H9 (cell line): ENCODE data around the gene PLPP2. TPM values are rescaled to one million over a fixed set of nuclear protein-coding genes. Genes with fewer than 3 reads are reported as not detected.
A peak's percentile ranks its signal among the peaks of the same experiment; 100 is the strongest.

Experiments used
- DNase-seq: peaks from one replicate; pipeline ENCODE4 v3.0.0-alpha.2; 2017
- H2AFZ ChIP-seq: one replicate; pipeline ENCODE4 v1.6.1; 2013; ENCODE audit warnings: mild to moderate bottlenecking, low read length, control low read depth, moderate library complexity
- H2AK5ac ChIP-seq: 2 replicates; pipeline ENCODE4 v1.6.1; 2013; ENCODE audit warnings: low read length, control low read depth, mixed read lengths; ENCODE audit not compliant: insufficient read length
- H2BK120ac ChIP-seq: one replicate; pipeline ENCODE4 v1.6.1; 2013; ENCODE audit warnings: low read depth, mild to moderate bottlenecking, low read length, control low read depth, inconsistent platforms; ENCODE audit not compliant: poor library complexity, severe bottlenecking
- H2BK12ac ChIP-seq: 2 replicates; pipeline ENCODE4 v1.6.1; 2013; ENCODE audit warnings: low read length, control low read depth, mixed read lengths, low read depth; ENCODE audit not compliant: insufficient read length
- H2BK15ac ChIP-seq: 2 replicates; pipeline ENCODE4 v1.6.1; 2013; ENCODE audit warnings: low read depth, low read length, control low read depth
- H2BK20ac ChIP-seq: one replicate; pipeline ENCODE4 v1.6.1; 2013; ENCODE audit warnings: low read depth, mild to moderate bottlenecking, low read length, control low read depth, inconsistent platforms; ENCODE audit not compliant: poor library complexity, severe bottlenecking
- H2BK5ac ChIP-seq: 2 replicates; pipeline ENCODE4 v1.6.1; 2013; ENCODE audit warnings: low read length, control low read depth, mixed read lengths; ENCODE audit not compliant: insufficient read length
- H3K14ac ChIP-seq: 2 replicates; pipeline ENCODE4 v1.6.1; 2013; ENCODE audit warnings: low read length, control low read depth; ENCODE audit not compliant: insufficient read depth
- H3K18ac ChIP-seq: 2 replicates; pipeline ENCODE4 v1.6.1; 2013; ENCODE audit warnings: low read depth, mild to moderate bottlenecking, mixed read lengths, low read length, control low read depth; ENCODE audit not compliant: insufficient read length
- H3K23ac ChIP-seq: 2 replicates; pipeline ENCODE4 v1.6.1; 2013; ENCODE audit warnings: low read length, control low read depth, mixed read lengths, low read depth; ENCODE audit not compliant: insufficient read length
- H3K23me2 ChIP-seq: 2 replicates; pipeline ENCODE4 v1.6.1; 2013; ENCODE audit warnings: low read depth, mild to moderate bottlenecking, mixed read lengths, low read length, control low read depth; ENCODE audit not compliant: insufficient read length, poor library complexity, severe bottlenecking
- H3K27ac ChIP-seq: 2 replicates; pipeline ENCODE4 v1.5.1; 2013; ENCODE audit warnings: low read length, control low read depth, mixed read lengths, low read depth; ENCODE audit not compliant: insufficient read length
- H3K27me3 ChIP-seq: 2 replicates; pipeline ENCODE4 v1.6.1; 2013; ENCODE audit warnings: low read length, control low read depth, inconsistent platforms; ENCODE audit not compliant: insufficient read depth
- H3K4ac ChIP-seq: 2 replicates; pipeline ENCODE4 v1.6.1; 2013; ENCODE audit warnings: low read depth, mild to moderate bottlenecking, control low read depth, inconsistent platforms, low read length, moderate library complexity
- H3K4me1 ChIP-seq: 2 replicates; pipeline ENCODE4 v1.6.1; 2013; ENCODE audit warnings: low read length, control low read depth, inconsistent platforms; ENCODE audit not compliant: insufficient read depth
- H3K4me2 ChIP-seq: 2 replicates; pipeline ENCODE4 v1.6.1; 2013; ENCODE audit warnings: low read length, control low read depth, mixed read lengths; ENCODE audit not compliant: insufficient read length, insufficient read depth
- H3K56ac ChIP-seq: 2 replicates; pipeline ENCODE4 v1.6.1; 2013; ENCODE audit warnings: low read depth, mild to moderate bottlenecking, mixed read lengths, low read length, control low read depth; ENCODE audit not compliant: insufficient read length
- H3K79me1 ChIP-seq: 2 replicates; pipeline ENCODE4 v1.6.1; 2013; ENCODE audit warnings: low read depth, mild to moderate bottlenecking, moderate library complexity, low read length, control low read depth, inconsistent platforms; ENCODE audit not compliant: insufficient read depth, poor library complexity, severe bottlenecking
- H3K79me2 ChIP-seq: 2 replicates; pipeline ENCODE4 v1.6.1; 2013; ENCODE audit warnings: low read length, control low read depth, inconsistent platforms; ENCODE audit not compliant: insufficient read depth
- H3K9ac ChIP-seq: 2 replicates; pipeline ENCODE4 v1.6.1; 2013; ENCODE audit warnings: low read length, control low read depth, mixed read lengths; ENCODE audit not compliant: insufficient read length; ENCODE audit errors: extremely low read depth
- H3K9me3 ChIP-seq: one replicate; pipeline ENCODE4 v1.6.1; 2013; ENCODE audit warnings: low read depth, low read length, inconsistent platforms; ENCODE audit not compliant: control insufficient read depth
- H3T11ph ChIP-seq: one replicate; pipeline ENCODE4 v1.6.1; 2013; ENCODE audit warnings: mild to moderate bottlenecking, low read length, control low read depth, inconsistent platforms
- H4K20me1 ChIP-seq: one replicate; pipeline ENCODE4 v1.6.1; 2013; ENCODE audit not compliant: control insufficient read depth, insufficient read length, insufficient read depth
- H4K5ac ChIP-seq: 2 replicates; pipeline ENCODE4 v1.6.1; 2013; ENCODE audit warnings: low read depth, mild to moderate bottlenecking, mixed read lengths, low read length, control low read depth; ENCODE audit not compliant: insufficient read length
- H4K8ac ChIP-seq: replicated peaks from 2 replicates; pipeline ENCODE4 v1.6.1; 2013; ENCODE audit warnings: low read length, control low read depth, mixed read lengths, low read depth; ENCODE audit not compliant: insufficient read length
- H4K91ac ChIP-seq: 2 replicates; pipeline ENCODE4 v1.6.1; 2013; ENCODE audit warnings: low read depth, mild to moderate bottlenecking, moderate library complexity, mixed read lengths, low read length, control low read depth; ENCODE audit not compliant: insufficient read length
- H3K27ac Mint-ChIP-seq, 3 experiments: 2 replicates in 2 of 3; 3 replicates in 1 of 3; pipeline ENCODE4 v1.8.0; 2020 to 2021; ENCODE audit warnings: mixed read lengths in 3 of 3, mild to moderate bottlenecking in 1 of 3, moderate library complexity in 1 of 3
- H3K27me3 Mint-ChIP-seq: 2 replicates; pipeline ENCODE4 v1.8.0; 2021; ENCODE audit warnings: low read depth, mild to moderate bottlenecking, moderate library complexity, mixed read lengths
- H3K36me3 Mint-ChIP-seq, 3 experiments: 2 replicates in 2 of 3; 3 replicates in 1 of 3; pipeline ENCODE4 v1.8.0; 2020 to 2021; ENCODE audit warnings: low read depth in 3 of 3, mixed read lengths in 3 of 3; ENCODE audit not compliant: insufficient read depth in 1 of 3
- H3K4me1 Mint-ChIP-seq, 2 experiments: 2 replicates each; pipeline ENCODE4 v1.8.0; 2020; ENCODE audit warnings: mixed read lengths in 2 of 2
- H3K4me3 Mint-ChIP-seq, 2 experiments: 2 replicates in 1 of 2; 3 replicates in 1 of 2; pipeline ENCODE4 v1.8.0; 2020 to 2021; ENCODE audit warnings: mild to moderate bottlenecking in 2 of 2, mixed read lengths in 2 of 2, moderate library complexity in 1 of 2
- H3K9me3 Mint-ChIP-seq, 2 experiments: 2 replicates in 1 of 2; 3 replicates in 1 of 2; pipeline ENCODE4 v1.8.0; 2020; ENCODE audit warnings: mild to moderate bottlenecking in 2 of 2, mixed read lengths in 2 of 2, moderate library complexity in 1 of 2
- WGBS: extraction: QIAGEN DNeasy Blood & Tissue Kit; methylation state at CpG from one replicate; pipeline ENCODE4 v1.1.7; 2013; ENCODE audit warnings: missing lambda C conversion rate, low lambda C conversion rate, mixed read lengths; ENCODE audit not compliant: insufficient read length; ENCODE audit errors: extremely low coverage; 5-methylcytosine and 5-hydroxymethylcytosine counted together
- total RNA-seq: library from RNA; stranded (reverse); gene quantifications from 2 replicates; pipeline ENCODE4 v1.2.1, GENCODE V29; 2021
- TF ChIP-seq, protein P1 (sequence below): fragments of 200-600 bp; sonication (generic); conservative IDR thresholded peaks from 3 replicates; pipeline ENCODE4 v1.8.0; 2021; ENCODE audit warnings: antibody characterized with exemption, mild to moderate bottlenecking

PLPP2 gene
- total RNA-seq, 1 experiment from 2014 or later: 143 TPM

DNA sequence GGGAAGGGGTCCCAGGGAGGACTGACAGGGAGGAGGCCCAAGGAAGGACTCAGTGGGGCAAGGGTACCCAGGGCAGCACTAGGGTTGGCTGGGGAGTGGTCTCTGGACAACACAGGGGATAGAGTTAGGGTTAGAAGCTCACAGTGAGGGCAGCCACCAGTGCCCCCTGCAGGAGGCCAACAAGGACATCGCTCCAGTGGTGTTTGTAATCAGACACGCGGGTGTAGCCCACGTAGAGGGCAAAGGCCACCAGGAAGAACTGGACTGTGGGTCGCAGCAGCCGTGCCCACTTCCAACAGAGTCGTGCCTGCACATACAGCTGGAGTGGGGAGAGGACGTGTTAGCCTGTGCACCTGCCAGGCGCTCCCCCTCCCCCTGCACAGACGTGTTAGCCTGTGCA lies 9.2 kb downstream of the PLPP2 start:
- no peak for DNase-seq
- no peak overlapping the region for H2BK5ac ChIP-seq

More for the DNA sequence above, 9.2 kb downstream of the PLPP2 start:
- Histone ChIP-seq H3K27ac (no peak overlapping the region), H3K79me2 (no peaks in the 10 kb centered on the region), H2BK120ac (no peak overlapping the region), H2AFZ (no peak overlapping the region), H3K79me1 (no peaks in the 10 kb centered on the region), H4K8ac (no peak overlapping the region), H3K56ac (no peak overlapping the region), H2BK20ac (no peak overlapping the region), H3K23me2 (no peaks in the 10 kb centered on the region), H3K4ac (no peak overlapping the region), H4K91ac (no peak overlapping the region), H3K14ac (no peak overlapping the region; the same call in 1 of the 2 replicates), H3K4me1 (peaks cover 4% of the 10 kb centered on the region), H2BK15ac (no peak overlapping the region), H2BK12ac (no peak overlapping the region), H3K23ac (no peak overlapping the region), H3K18ac (no peak overlapping the region), H4K5ac (no peak overlapping the region), H3K9me3 (no peaks in the 10 kb centered on the region), H3K9ac (no peak overlapping the region), H2AK5ac (no peak overlapping the region), H4K20me1 (no peaks in the 10 kb centered on the region), H3T11ph (no peak overlapping the region), H3K27me3 (no peaks in the 10 kb centered on the region), H3K4me2 (no peak overlapping the region)
- Mint-ChIP-seq H3K27me3 (no peaks in the 10 kb centered on the region), H3K36me3 (peaks cover 19 to 75% (median 45%) of the 10 kb centered on the region in 3 experiments), H3K27ac (no peak overlapping the region), H3K4me1 (peaks cover 13 to 28% of the 10 kb centered on the region in 2 experiments), H3K9me3 (peaks cover 0 to 2% of the 10 kb centered on the region in 2 experiments; a peak in 2 of 5 replicates), H3K4me3 (no peak overlapping the region)
- no CpG with 5 or more reads among the region's 10 CpGs for WGBS
- TF ChIP-seq, protein P1, sequence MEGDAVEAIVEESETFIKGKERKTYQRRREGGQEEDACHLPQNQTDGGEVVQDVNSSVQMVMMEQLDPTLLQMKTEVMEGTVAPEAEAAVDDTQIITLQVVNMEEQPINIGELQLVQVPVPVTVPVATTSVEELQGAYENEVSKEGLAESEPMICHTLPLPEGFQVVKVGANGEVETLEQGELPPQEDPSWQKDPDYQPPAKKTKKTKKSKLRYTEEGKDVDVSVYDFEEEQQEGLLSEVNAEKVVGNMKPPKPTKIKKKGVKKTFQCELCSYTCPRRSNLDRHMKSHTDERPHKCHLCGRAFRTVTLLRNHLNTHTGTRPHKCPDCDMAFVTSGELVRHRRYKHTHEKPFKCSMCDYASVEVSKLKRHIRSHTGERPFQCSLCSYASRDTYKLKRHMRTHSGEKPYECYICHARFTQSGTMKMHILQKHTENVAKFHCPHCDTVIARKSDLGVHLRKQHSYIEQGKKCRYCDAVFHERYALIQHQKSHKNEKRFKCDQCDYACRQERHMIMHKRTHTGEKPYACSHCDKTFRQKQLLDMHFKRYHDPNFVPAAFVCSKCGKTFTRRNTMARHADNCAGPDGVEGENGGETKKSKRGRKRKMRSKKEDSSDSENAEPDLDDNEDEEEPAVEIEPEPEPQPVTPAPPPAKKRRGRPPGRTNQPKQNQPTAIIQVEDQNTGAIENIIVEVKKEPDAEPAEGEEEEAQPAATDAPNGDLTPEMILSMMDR: peak; percentile 45
